ENCODE data around the gene VASH1. TPM values are rescaled to one million over a fixed set of nuclear protein-coding genes. Genes with fewer than 3 reads are reported as not detected.

VASH1 gene
- total RNA-seq, 2 experiments from 2014 or later = 7.3 to 9.2 TPM

GRCh38 chr14:76752744-76753143 is 8.5 kb upstream of the VASH1 start:
- no peaks in the 10 kb centered on the region for H3K36me3 ChIP-seq (ENCODE audit: insufficient read depth, low read length)
- ATAC-seq (ENCODE audit: poor library complexity) = no peak
- intact Hi-C loops (cut with DNase I, micrococcal nuclease) = no loop called here
- H3K9me3 ChIP-seq (ENCODE audit: control insufficient read depth in 1 of 2, insufficient read depth in 1 of 2, low read length in 2 of 2) = no peaks in the 10 kb centered on the region
- no peak overlapping the region for H3K4me3 ChIP-seq (ENCODE audit: low read length)
- no peaks in the 10 kb centered on the region for H3K36me3 Mint-ChIP-seq (ENCODE audit: low read depth)
- POLR2A ChIA-PET = no interaction called here
- H3K27me3 Mint-ChIP-seq = no peaks in the 10 kb centered on the region
- no peaks in the 10 kb centered on the region for H3K9me3 Mint-ChIP-seq
- no peak overlapping the region for H3K27ac Mint-ChIP-seq
- H3K4me1 ChIP-seq (ENCODE audit: insufficient read depth, low read length) = no peaks in the 10 kb centered on the region
- TF ChIP-seq CTCF (IDR thresholded peaks at IDR 0.05) = no peak
- H3K27me3 ChIP-seq (ENCODE audit: control insufficient read depth in 1 of 2, insufficient read depth in 2 of 2, low read length in 2 of 2) = no peaks in the 10 kb centered on the region
- no peak for DNase-seq
- no peak overlapping the region for H3K27ac ChIP-seq (ENCODE audit: low read depth in 1 of 2, low read length in 2 of 2)
- CTCF ChIA-PET = no interaction called here
- H3K4me1 Mint-ChIP-seq (ENCODE audit: low read depth) = no peaks in the 10 kb centered on the region
- H3K4me3 Mint-ChIP-seq = no peak overlapping the region

- Histone ChIP-seq H3K4me3 (ENCODE audit: low read length) (no peak overlapping the region), H3K9me3 (ENCODE audit: control insufficient read depth in 1 of 2, insufficient read depth in 1 of 2, low read length in 2 of 2) (no peaks in the 10 kb centered on the region), H3K27me3 (ENCODE audit: control insufficient read depth in 1 of 2, insufficient read depth in 2 of 2, low read length in 2 of 2) (no peaks in the 10 kb centered on the region), H3K36me3 (ENCODE audit: insufficient read depth, low read length) (no peaks in the 10 kb centered on the region), H3K27ac (ENCODE audit: low read depth in 1 of 2, low read length in 2 of 2) (no peak overlapping the region), H3K4me1 (ENCODE audit: insufficient read depth, low read length) (no peaks in the 10 kb centered on the region)
- ChIA-PET CTCF (no interaction called here), POLR2A (no interaction called here)
- no peaks in the 10 kb centered on the region for H3K9me3 Mint-ChIP-seq
- ATAC-seq (ENCODE audit: poor library complexity) = no peak
- H3K4me3 Mint-ChIP-seq = no peak overlapping the region
- no peak for DNase-seq
- intact Hi-C loops (cut with DNase I, micrococcal nuclease) = no loop called here
- no peaks in the 10 kb centered on the region for H3K36me3 Mint-ChIP-seq (ENCODE audit: low read depth)
- peaks cover 8% of the 10 kb centered on the region for H3K27me3 Mint-ChIP-seq
- TF ChIP-seq CTCF (IDR thresholded peaks at IDR 0.05) = no peak
- no peaks in the 10 kb centered on the region for H3K4me1 Mint-ChIP-seq (ENCODE audit: low read depth)
- no peak overlapping the region for H3K27ac Mint-ChIP-seq
Measured at GRCh38 chr14:76753541-76754198, 7.6 kb upstream of the VASH1 start.

GRCh38 chr14:76754586-76754985 is 6.7 kb upstream of the VASH1 start:
- no peaks in the 10 kb centered on the region for H3K36me3 ChIP-seq (ENCODE audit: insufficient read depth, low read length)
- no peaks in the 10 kb centered on the region for H3K9me3 Mint-ChIP-seq
- TF ChIP-seq CTCF (IDR thresholded peaks at IDR 0.05) = no peak
- no peaks in the 10 kb centered on the region for H3K4me1 ChIP-seq (ENCODE audit: insufficient read depth, low read length)
- DNase-seq (no peak), ATAC-seq (ENCODE audit: poor library complexity) (no peak)
- ChIA-PET CTCF (no interaction called here), POLR2A (no interaction called here)
- no peak overlapping the region for H3K27ac Mint-ChIP-seq
- no peaks in the 10 kb centered on the region for H3K36me3 Mint-ChIP-seq (ENCODE audit: low read depth)
- H3K27me3 ChIP-seq (ENCODE audit: control insufficient read depth in 1 of 2, insufficient read depth in 2 of 2, low read length in 2 of 2) = no peaks in the 10 kb centered on the region
- no peaks in the 10 kb centered on the region for H3K4me1 Mint-ChIP-seq (ENCODE audit: low read depth)
- no peak overlapping the region for H3K4me3 Mint-ChIP-seq
- intact Hi-C loops (cut with DNase I, micrococcal nuclease) = no loop called here
- H3K27ac ChIP-seq (ENCODE audit: low read depth in 1 of 2, low read length in 2 of 2) = no peak overlapping the region
- peaks cover 16% of the 10 kb centered on the region for H3K27me3 Mint-ChIP-seq
- no peaks in the 10 kb centered on the region for H3K9me3 ChIP-seq (ENCODE audit: control insufficient read depth in 1 of 2, insufficient read depth in 1 of 2, low read length in 2 of 2)
- H3K4me3 ChIP-seq (ENCODE audit: low read length) = no peak overlapping the region

Data from CD4-positive, alpha-beta T cell (primary cell).